ENCODE data around the gene RPUSD1.

Gene RPUSD1

GRCh38 chr16:798666-799065 is 10.5 kb upstream of the RPUSD1 start:
- no peak for DNase-seq

- DNase-seq, result no peak
These were observed 9.5 kb upstream of the RPUSD1 start for GRCh38 chr16:797686-798085.

GRCh38 chr16:797120-797420 is 8.9 kb upstream of the RPUSD1 start:
- no peak for DNase-seq

GRCh38 chr16:796296-797119 is 8.3 kb upstream of the RPUSD1 start:
- no peak for DNase-seq

- DNase-seq, result no peak
These were observed 7.5 kb upstream of the RPUSD1 start for GRCh38 chr16:795580-796229.

GRCh38 chr16:794853-795466 is 6.8 kb upstream of the RPUSD1 start:
- DNase-seq, result no peak

GRCh38 chr16:794091-794822 is 6.1 kb upstream of the RPUSD1 start:
- no peak for DNase-seq

GRCh38 chr16:793414-793813 is 5.2 kb upstream of the RPUSD1 start:
- no peak for DNase-seq

GRCh38 chr16:792221-792995 is 4.2 kb upstream of the RPUSD1 start:
- no peak for DNase-seq

GRCh38 chr16:791131-791530 is 3.0 kb upstream of the RPUSD1 start:
- no peak for DNase-seq

GRCh38 chr16:790086-790485 is 1.9 kb upstream of the RPUSD1 start:
- DNase-seq, result no peak

- DNase-seq, result no peak
These were observed 1.1 kb upstream of the RPUSD1 start for GRCh38 chr16:789191-789850.

GRCh38 chr16:788399-789126 is 382 bp upstream of the RPUSD1 start, which contains the start of gene CHTF18:
Gene CHTF18, plus strand, starts transcription at chr16:788620. Its CDS starts 65 bp downstream, at chr16:788685.
- peak; percentile 96 for DNase-seq

GRCh38 chr16:787321-787966 is 737 bp downstream of the RPUSD1 start:
- DNase-seq, result no peak

GRCh38 chr16:785563-786535 is 2.3 kb downstream of the RPUSD1 start:
- peak; percentile 78 for DNase-seq

GRCh38 chr16:784431-784830 is 3.8 kb downstream of the RPUSD1 start:
- DNase-seq, result no peak

- no peak for DNase-seq
These were observed 4.6 kb downstream of the RPUSD1 start for GRCh38 chr16:783404-784161.

GRCh38 chr16:782766-783403 is 5.3 kb downstream of the RPUSD1 start:
- no peak for DNase-seq

All from CD4-positive, alpha-beta T cell treated with Interleukin-21 for 1 hour (primary cell).